K562 (cell line): ENCODE results near the gene CNOT6. TPM values are rescaled to one million over a fixed set of nuclear protein-coding genes. Genes with fewer than 3 reads are reported as not detected.

Source experiments
- BCOR ChIP-seq: fragments of 450-650 bp; IDR thresholded peaks from 2 replicates; pipeline ENCODE4 v1.6.1; 2016
- CBFA2T3 ChIP-seq: fragments of 450-650 bp; IDR thresholded peaks from 2 replicates; pipeline ENCODE4 v1.6.1; 2017
- DMBX1 ChIP-seq: fragments of 250-450 bp; sonication (Bioruptor Pico); IDR thresholded peaks from 2 replicates; pipeline ENCODE4 v1.8.0; 2022; ENCODE audit warnings: inconsistent platforms, mild to moderate bottlenecking, moderate library complexity, borderline replicate concordance
- E2F3 ChIP-seq: fragments of 250-450 bp; sonication (Bioruptor Pico); IDR thresholded peaks from 2 replicates; pipeline ENCODE4 v1.4.0; 2020; ENCODE audit warnings: mild to moderate bottlenecking
- ILF3 ChIP-seq: fragments of 450-650 bp; IDR thresholded peaks from 2 replicates; pipeline ENCODE4 v1.6.1; 2018; ENCODE audit warnings: antibody characterized with exemption, mild to moderate bottlenecking, moderate library complexity, borderline replicate concordance
- JUND ChIP-seq, 2 experiments: IDR thresholded peaks; 2 replicates in 1 of 2; 3 replicates in 1 of 2; pipeline ENCODE4 v1.6.1; 2011; ENCODE audit warnings: borderline replicate concordance in 2 of 2, low read depth in 2 of 2, low read length in 2 of 2, improper control_type of control experiment in 1 of 2, missing biosample characterization in 1 of 2, missing genetic modification characterization in 1 of 2, missing genetic modification reagents in 1 of 2
- KHSRP ChIP-seq: fragments of 450-650 bp; IDR thresholded peaks from 2 replicates; pipeline ENCODE4 v1.6.1; 2017
- MCM3 ChIP-seq: fragments of 450-650 bp; IDR thresholded peaks from 2 replicates; pipeline ENCODE4 v1.6.1; 2016
- MIER1 ChIP-seq: fragments of 450-650 bp; IDR thresholded peaks from 2 replicates; pipeline ENCODE4 v1.6.1; 2016; ENCODE audit warnings: antibody characterized with exemption, mild to moderate bottlenecking, low read depth
- MTA2 ChIP-seq: fragments of 450-650 bp; IDR thresholded peaks from 2 replicates; pipeline ENCODE4 v1.6.1; 2016; ENCODE audit warnings: low read depth
- NUFIP1 ChIP-seq: fragments of 450-650 bp; IDR thresholded peaks from 2 replicates; pipeline ENCODE4 v1.6.1; 2018; ENCODE audit not compliant: partially characterized antibody
- SRSF9 ChIP-seq: fragments of 200-400 bp; formaldehyde crosslinking; IDR thresholded peaks from 2 replicates; pipeline ENCODE4 v1.6.1; 2017; ENCODE audit warnings: low read depth, low read length, borderline replicate concordance
- U2AF1 ChIP-seq: fragments of 200-400 bp; formaldehyde crosslinking; optimal IDR thresholded peaks from 2 replicates; pipeline ENCODE3; 2017; ENCODE audit warnings: mild to moderate bottlenecking, low read depth, low read length, moderate library complexity
- ZKSCAN8 ChIP-seq: fragments of 200-800 bp; sonication (Bioruptor generic); IDR thresholded peaks from 2 replicates; pipeline ENCODE4 v1.6.1; 2016; ENCODE audit warnings: missing genetic modification characterization, missing compliant biosample characterization
- ZNF282 ChIP-seq: sonication (generic); formaldehyde crosslinking; IDR thresholded peaks from 2 replicates; pipeline ENCODE4 v1.8.1; 2023; ENCODE audit warnings: missing genetic modification reagents
- ZNF324 ChIP-seq: fragments of 250-450 bp; sonication (Bioruptor Pico); IDR thresholded peaks from 2 replicates; pipeline ENCODE4 v1.4.0; 2020; ENCODE audit warnings: mild to moderate bottlenecking
- ZNF436 ChIP-seq: fragments of 250-450, 450-650 bp; sonication (Bioruptor Pico); formaldehyde crosslinking; IDR thresholded peaks from 2 replicates; pipeline ENCODE4 v1.7.0; 2020; ENCODE audit warnings: mild to moderate bottlenecking
- ZNF561 ChIP-seq: fragments of 450-650 bp; formaldehyde crosslinking; conservative IDR thresholded peaks from 2 replicates; pipeline ENCODE4 v1.4.0; 2020; ENCODE audit warnings: mild to moderate bottlenecking, moderate library complexity
- polyA plus RNA-seq, 8 experiments: library from polyadenylated mRNA; depleted of rRNA in 4 of 8; stranded (reverse) in 5 of 8; unstranded in 3 of 8; fragments of >200 nt; fragmentation: Nextera tagmentation in 2 of 8; fragmentation: Illumina TruSeq in 1 of 8; extraction: Ambion mirVana in 2 of 8; extraction: Trizol in 1 of 8; gene quantifications; 2 replicates each; pipeline versions ENCODE4 v1.2.1 to v1.2.3, GENCODE V29; 2011 to 2014; ENCODE audit warnings: inconsistent platforms in 1 of 8, missing spikeins in 1 of 8
- total RNA-seq, 7 experiments: library from RNA; depleted of rRNA in 6 of 7; stranded (reverse); fragments of >200 nt in 6 of 7; fragmentation: Illumina TruSeq in 2 of 7; extraction: Trizol in 2 of 7; gene quantifications; 2 replicates each; pipeline versions ENCODE4 v1.2.1 to v1.2.3, GENCODE V29; 2011 to 2021; ENCODE audit warnings: low replicate concordance in 1 of 7
- TF ChIP-seq, protein P1 (sequence below), 3 experiments: IDR thresholded peaks in 2 of 3; conservative IDR thresholded peaks in 1 of 3; 2 replicates each; pipeline ENCODE4 v1.5.1; 2011 to 2012; ENCODE audit warnings: low read length in 3 of 3, mild to moderate bottlenecking in 3 of 3, control low read depth in 2 of 3, improper control_type of control experiment in 1 of 3, inconsistent platforms in 1 of 3, low read depth in 1 of 3, mixed read lengths in 1 of 3, moderate library complexity in 1 of 3; ENCODE audit not compliant: insufficient read depth in 2 of 3
- TF ChIP-seq, protein P2 (sequence below): sonication (generic); formaldehyde crosslinking; IDR thresholded peaks from 2 replicates; pipeline ENCODE4 v1.8.0; 2022; ENCODE audit warnings: missing genetic modification reagents, mild to moderate bottlenecking, borderline replicate concordance
- TF ChIP-seq, protein P3 (sequence below): sonication (generic); formaldehyde crosslinking; IDR thresholded peaks from 2 replicates; pipeline ENCODE4 v1.8.1; 2023; ENCODE audit warnings: missing genetic modification reagents, mild to moderate bottlenecking, borderline replicate concordance
- TF ChIP-seq, protein P4 (sequence below): sonication (generic); formaldehyde crosslinking; IDR thresholded peaks from 2 replicates; pipeline ENCODE4 v1.8.0; 2022; ENCODE audit warnings: mild to moderate bottlenecking, missing genetic modification reagents

CNOT6 gene
- total and polyA plus RNA-seq, 9 of the 15 experiments (the other 6 are each of a cell fraction or from before 2014, with no cell fraction given): 4.9 to 32.4 (median 14.0) TPM

DNA sequence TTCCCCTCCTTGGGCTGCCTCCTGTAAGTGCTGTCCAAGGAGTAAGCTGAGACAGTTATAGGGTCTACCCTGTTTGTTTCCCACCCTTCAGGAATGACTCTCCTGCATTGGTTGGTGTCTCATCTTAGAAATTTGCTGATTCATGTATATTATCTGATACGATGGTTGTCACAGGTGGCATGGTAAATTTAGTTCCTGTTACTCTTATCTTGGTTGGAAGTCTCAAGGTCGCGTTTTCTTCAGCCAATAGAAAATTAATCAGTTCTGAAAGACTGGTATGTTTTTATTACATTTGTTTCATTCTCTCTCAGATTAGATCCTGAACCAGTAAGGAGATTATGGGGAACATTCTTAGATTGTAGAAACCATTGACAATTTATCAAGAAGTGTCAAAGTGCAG, 54.4 kb downstream of the CNOT6 start (continued):
- TF ChIP-seq, protein P1, sequence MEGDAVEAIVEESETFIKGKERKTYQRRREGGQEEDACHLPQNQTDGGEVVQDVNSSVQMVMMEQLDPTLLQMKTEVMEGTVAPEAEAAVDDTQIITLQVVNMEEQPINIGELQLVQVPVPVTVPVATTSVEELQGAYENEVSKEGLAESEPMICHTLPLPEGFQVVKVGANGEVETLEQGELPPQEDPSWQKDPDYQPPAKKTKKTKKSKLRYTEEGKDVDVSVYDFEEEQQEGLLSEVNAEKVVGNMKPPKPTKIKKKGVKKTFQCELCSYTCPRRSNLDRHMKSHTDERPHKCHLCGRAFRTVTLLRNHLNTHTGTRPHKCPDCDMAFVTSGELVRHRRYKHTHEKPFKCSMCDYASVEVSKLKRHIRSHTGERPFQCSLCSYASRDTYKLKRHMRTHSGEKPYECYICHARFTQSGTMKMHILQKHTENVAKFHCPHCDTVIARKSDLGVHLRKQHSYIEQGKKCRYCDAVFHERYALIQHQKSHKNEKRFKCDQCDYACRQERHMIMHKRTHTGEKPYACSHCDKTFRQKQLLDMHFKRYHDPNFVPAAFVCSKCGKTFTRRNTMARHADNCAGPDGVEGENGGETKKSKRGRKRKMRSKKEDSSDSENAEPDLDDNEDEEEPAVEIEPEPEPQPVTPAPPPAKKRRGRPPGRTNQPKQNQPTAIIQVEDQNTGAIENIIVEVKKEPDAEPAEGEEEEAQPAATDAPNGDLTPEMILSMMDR (IDR thresholded peaks at IDR 0.05 in 2 of 3, conservative IDR thresholded peaks at IDR 0.05 in 1 of 3; ENCODE audit: insufficient read depth in 2 of 3, low read depth in 1 of 3, low read length in 3 of 3): no peak
- no peak for TF ChIP-seq ILF3
- TF ChIP-seq BCOR: no peak
- TF ChIP-seq ZKSCAN8 (CRISPR knock-in tag): no peak
- TF ChIP-seq, protein P2, sequence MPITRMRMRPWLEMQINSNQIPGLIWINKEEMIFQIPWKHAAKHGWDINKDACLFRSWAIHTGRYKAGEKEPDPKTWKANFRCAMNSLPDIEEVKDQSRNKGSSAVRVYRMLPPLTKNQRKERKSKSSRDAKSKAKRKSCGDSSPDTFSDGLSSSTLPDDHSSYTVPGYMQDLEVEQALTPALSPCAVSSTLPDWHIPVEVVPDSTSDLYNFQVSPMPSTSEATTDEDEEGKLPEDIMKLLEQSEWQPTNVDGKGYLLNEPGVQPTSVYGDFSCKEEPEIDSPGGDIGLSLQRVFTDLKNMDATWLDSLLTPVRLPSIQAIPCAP (CRISPR knock-in tag): no peak
- no peak for TF ChIP-seq ZNF561 (CRISPR knock-in tag)
- TF ChIP-seq U2AF1: no peak
- no peak for TF ChIP-seq SRSF9
- no peak for TF ChIP-seq NUFIP1
- TF ChIP-seq ZNF436 (CRISPR knock-in tag): no peak
- TF ChIP-seq ZNF282 (CRISPR knock-in tag): no peak
- peak; percentile 54; the same call in 1 of the 2 replicates for TF ChIP-seq CBFA2T3
- TF ChIP-seq MIER1: no peak
- no peak for TF ChIP-seq KHSRP
- no peak for TF ChIP-seq JUND (IDR thresholded peaks at IDR 0.05; ENCODE audit: borderline replicate concordance, low read depth, low read length)
- TF ChIP-seq JUND (tag; IDR thresholded peaks at IDR 0.05; ENCODE audit: borderline replicate concordance, low read depth, low read length): peak; percentile 17; the same call in 1 of the 3 replicates
- no peak for TF ChIP-seq MCM3
- TF ChIP-seq, protein P3, sequence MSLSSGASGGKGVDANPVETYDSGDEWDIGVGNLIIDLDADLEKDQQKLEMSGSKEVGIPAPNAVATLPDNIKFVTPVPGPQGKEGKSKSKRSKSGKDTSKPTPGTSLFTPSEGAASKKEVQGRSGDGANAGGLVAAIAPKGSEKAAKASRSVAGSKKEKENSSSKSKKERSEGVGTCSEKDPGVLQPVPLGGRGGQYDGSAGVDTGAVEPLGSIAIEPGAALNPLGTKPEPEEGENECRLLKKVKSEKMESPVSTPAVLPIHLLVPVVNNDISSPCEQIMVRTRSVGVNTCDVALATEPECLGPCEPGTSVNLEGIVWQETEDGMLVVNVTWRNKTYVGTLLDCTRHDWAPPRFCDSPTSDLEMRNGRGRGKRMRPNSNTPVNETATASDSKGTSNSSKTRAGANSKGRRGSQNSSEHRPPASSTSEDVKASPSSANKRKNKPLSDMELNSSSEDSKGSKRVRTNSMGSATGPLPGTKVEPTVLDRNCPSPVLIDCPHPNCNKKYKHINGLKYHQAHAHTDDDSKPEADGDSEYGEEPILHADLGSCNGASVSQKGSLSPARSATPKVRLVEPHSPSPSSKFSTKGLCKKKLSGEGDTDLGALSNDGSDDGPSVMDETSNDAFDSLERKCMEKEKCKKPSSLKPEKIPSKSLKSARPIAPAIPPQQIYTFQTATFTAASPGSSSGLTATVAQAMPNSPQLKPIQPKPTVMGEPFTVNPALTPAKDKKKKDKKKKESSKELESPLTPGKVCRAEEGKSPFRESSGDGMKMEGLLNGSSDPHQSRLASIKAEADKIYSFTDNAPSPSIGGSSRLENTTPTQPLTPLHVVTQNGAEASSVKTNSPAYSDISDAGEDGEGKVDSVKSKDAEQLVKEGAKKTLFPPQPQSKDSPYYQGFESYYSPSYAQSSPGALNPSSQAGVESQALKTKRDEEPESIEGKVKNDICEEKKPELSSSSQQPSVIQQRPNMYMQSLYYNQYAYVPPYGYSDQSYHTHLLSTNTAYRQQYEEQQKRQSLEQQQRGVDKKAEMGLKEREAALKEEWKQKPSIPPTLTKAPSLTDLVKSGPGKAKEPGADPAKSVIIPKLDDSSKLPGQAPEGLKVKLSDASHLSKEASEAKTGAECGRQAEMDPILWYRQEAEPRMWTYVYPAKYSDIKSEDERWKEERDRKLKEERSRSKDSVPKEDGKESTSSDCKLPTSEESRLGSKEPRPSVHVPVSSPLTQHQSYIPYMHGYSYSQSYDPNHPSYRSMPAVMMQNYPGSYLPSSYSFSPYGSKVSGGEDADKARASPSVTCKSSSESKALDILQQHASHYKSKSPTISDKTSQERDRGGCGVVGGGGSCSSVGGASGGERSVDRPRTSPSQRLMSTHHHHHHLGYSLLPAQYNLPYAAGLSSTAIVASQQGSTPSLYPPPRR (CRISPR knock-in tag): no peak
- 0 out of 2 replicates have a peak, but pooled peaks have one; percentile 27 for TF ChIP-seq MTA2
- no peak for TF ChIP-seq E2F3 (CRISPR knock-in tag)
- TF ChIP-seq ZNF324: no peak
- TF ChIP-seq DMBX1: no peak
- TF ChIP-seq, protein P4, sequence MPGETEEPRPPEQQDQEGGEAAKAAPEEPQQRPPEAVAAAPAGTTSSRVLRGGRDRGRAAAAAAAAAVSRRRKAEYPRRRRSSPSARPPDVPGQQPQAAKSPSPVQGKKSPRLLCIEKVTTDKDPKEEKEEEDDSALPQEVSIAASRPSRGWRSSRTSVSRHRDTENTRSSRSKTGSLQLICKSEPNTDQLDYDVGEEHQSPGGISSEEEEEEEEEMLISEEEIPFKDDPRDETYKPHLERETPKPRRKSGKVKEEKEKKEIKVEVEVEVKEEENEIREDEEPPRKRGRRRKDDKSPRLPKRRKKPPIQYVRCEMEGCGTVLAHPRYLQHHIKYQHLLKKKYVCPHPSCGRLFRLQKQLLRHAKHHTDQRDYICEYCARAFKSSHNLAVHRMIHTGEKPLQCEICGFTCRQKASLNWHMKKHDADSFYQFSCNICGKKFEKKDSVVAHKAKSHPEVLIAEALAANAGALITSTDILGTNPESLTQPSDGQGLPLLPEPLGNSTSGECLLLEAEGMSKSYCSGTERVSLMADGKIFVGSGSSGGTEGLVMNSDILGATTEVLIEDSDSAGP (CRISPR knock-in tag): no peak
